Tibial nerve (tissue), 4 donors: ENCODE data around the gene SSR4. TPM values are rescaled to one million over a fixed set of nuclear protein-coding genes. Genes with fewer than 3 reads are reported as not detected.

ENCODE experiments used
- DNase-seq, 2 donors: peaks; one replicate each; pipeline ENCODE4 v3.0.0-alpha.2; 2019; ENCODE audit warnings: low spot score in 2 of 2
- H3K27ac ChIP-seq, 4 donors: fragments of 200-600 bp; sonication (generic) in 3 of 4; one replicate each; pipeline ENCODE4 v1.5.1; 2017 to 2019; ENCODE audit warnings: mild to moderate bottlenecking in 1 of 4
- H3K27me3 ChIP-seq, 2 donors: fragments of 200-600 bp; sonication (generic) in 1 of 2; one replicate each; pipeline versions ENCODE4 v1.5.1 to v1.6.0; 2017 to 2019
- H3K36me3 ChIP-seq, 3 donors: fragments of 200-600 bp; sonication (generic); one replicate each; pipeline ENCODE4 v1.5.1; 2018 to 2019
- H3K4me1 ChIP-seq, 4 donors: fragments of 200-600 bp; sonication (generic) in 3 of 4; one replicate each; pipeline ENCODE4 v1.5.1; 2017 to 2019
- H3K4me3 ChIP-seq, 4 donors: fragments of 200-600 bp; sonication (generic) in 3 of 4; one replicate each; pipeline ENCODE4 v1.5.1; 2017 to 2019; ENCODE audit warnings: mild to moderate bottlenecking in 1 of 4, moderate library complexity in 1 of 4
- H3K9me3 ChIP-seq, 4 donors: fragments of 200-600 bp; sonication (generic) in 3 of 4; one replicate each; pipeline ENCODE4 v1.5.1; 2017 to 2019
- CTCF ChIP-seq, 5 experiments: fragments of 200-600 bp in 3 of 5; fragments of 450-650 bp in 2 of 5; sonication (generic) in 3 of 5; IDR thresholded peaks; one replicate each; pipeline ENCODE4 v1.5.1; 2016 to 2019; ENCODE audit warnings: antibody characterized with exemption in 5 of 5, mild to moderate bottlenecking in 3 of 5, moderate library complexity in 2 of 5
- EP300 ChIP-seq, 2 donors: sonication (generic); formaldehyde crosslinking; IDR thresholded peaks; one replicate each; pipeline ENCODE4 v1.6.1; 2017; ENCODE audit warnings: antibody characterized with exemption in 2 of 2, mild to moderate bottlenecking in 1 of 2
- POLR2A ChIP-seq, 2 donors: fragments of 450-650 bp; IDR thresholded peaks; one replicate each; pipeline ENCODE4 v1.6.1; 2017; ENCODE audit warnings: antibody characterized with exemption in 2 of 2, mild to moderate bottlenecking in 2 of 2, moderate library complexity in 2 of 2
- WGBS, 2 donors: methylation state at CpG; one replicate each; pipeline ENCODE4 v1.1.5; 2018; 5-methylcytosine and 5-hydroxymethylcytosine counted together
- total RNA-seq, 4 donors: library from RNA; depleted of rRNA; stranded (reverse); fragments of >200 nt; gene quantifications; one replicate each; pipeline ENCODE4 v1.1.0, GENCODE V29; 2016

Gene SSR4
- total RNA-seq, 4 donors from 2014 or later = 93.6 to 156 (median 131) TPM

- Histone ChIP-seq H3K36me3 (peaks cover 0 to 20% (median 0%) of the 10 kb centered on the region in 3 donors), H3K4me3 (no peak overlapping the region), H3K9me3 (no peaks in the 10 kb centered on the region), H3K27me3 (peaks cover 0 to 4% of the 10 kb centered on the region in 2 donors), H3K4me1 (peaks cover 0 to 15% (median 4%) of the 10 kb centered on the region in 4 donors), H3K27ac (no peak overlapping the region)
- DNase-seq = no peak
- WGBS, 2 donors = 93% methylated on average over 29 to 34 of the region's 42 CpGs
- TF ChIP-seq EP300 (IDR thresholded peaks at IDR 0.05) (no peak), POLR2A (IDR thresholded peaks at IDR 0.05) (no peak), CTCF (IDR thresholded peaks at IDR 0.05) (no peak)
Observed at GRCh38 chrX:153775293-153776119, 19.0 kb upstream of the SSR4 start.

- Histone ChIP-seq H3K4me1 (peaks cover 0 to 22% (median 10%) of the 10 kb centered on the region in 4 donors), H3K27ac (no peak overlapping the region), H3K4me3 (no peak overlapping the region), H3K27me3 (peaks cover 0 to 4% of the 10 kb centered on the region in 2 donors), H3K36me3 (peaks cover 0 to 20% (median 0%) of the 10 kb centered on the region in 3 donors), H3K9me3 (no peaks in the 10 kb centered on the region)
- 100% methylated on average over 1 of the region's 20 CpGs; no CpG with 5 or more reads in 1 of the 2 donors for WGBS, 2 donors
- DNase-seq = no peak
- TF ChIP-seq CTCF (IDR thresholded peaks at IDR 0.05) (no peak), POLR2A (IDR thresholded peaks at IDR 0.05) (no peak), EP300 (IDR thresholded peaks at IDR 0.05) (no peak)
Observed at GRCh38 chrX:153776120-153776599, 18.3 kb upstream of the SSR4 start.

- DNase-seq = no peak
- H3K4me3 ChIP-seq = no peak overlapping the region
- peaks cover 0 to 26% (median 11%) of the 10 kb centered on the region in 4 donors for H3K4me1 ChIP-seq
- H3K27ac ChIP-seq = peak overlapping the region in 1 of 4 donors; percentile 37
- peaks cover 0 to 20% (median 0%) of the 10 kb centered on the region in 3 donors for H3K36me3 ChIP-seq
- H3K27me3 ChIP-seq = peaks cover 0 to 4% of the 10 kb centered on the region in 2 donors
- no peaks in the 10 kb centered on the region for H3K9me3 ChIP-seq
- WGBS, 2 donors = 49 to 70% methylated on average over 6 to 15 of the region's 22 CpGs
- TF ChIP-seq CTCF (IDR thresholded peaks at IDR 0.05) = no peak
- no peak for TF ChIP-seq POLR2A (IDR thresholded peaks at IDR 0.05)
- TF ChIP-seq EP300 (IDR thresholded peaks at IDR 0.05) = no peak
Observed at GRCh38 chrX:153776611-153777045, 17.8 kb upstream of the SSR4 start.

GRCh38 chrX:153777261-153778090 lies 17.0 kb upstream of the SSR4 start:
- Histone ChIP-seq H3K9me3 (no peaks in the 10 kb centered on the region), H3K27me3 (peaks cover 0 to 4% of the 10 kb centered on the region in 2 donors), H3K4me1 (peaks cover 0 to 23% (median 11%) of the 10 kb centered on the region in 4 donors), H3K36me3 (peaks cover 0 to 20% (median 0%) of the 10 kb centered on the region in 3 donors), H3K4me3 (no peak overlapping the region), H3K27ac (peak overlapping the region in 1 of 4 donors; percentile 37)
- no peak for DNase-seq
- no peak for TF ChIP-seq EP300 (IDR thresholded peaks at IDR 0.05)
- TF ChIP-seq POLR2A (IDR thresholded peaks at IDR 0.05) = no peak
- no peak for TF ChIP-seq CTCF (IDR thresholded peaks at IDR 0.05)
- WGBS, 2 donors = 80 to 91% methylated on average over 2 to 21 of the region's 34 CpGs
